Skeletal muscle tissue (tissue), 4 donors: ENCODE measurements around the gene MBOAT1. TPM values are rescaled to one million over a fixed set of nuclear protein-coding genes. Genes with fewer than 3 reads are reported as not detected.
"Not testable (repeated sequence)": the region's sequence is repeated elsewhere in the genome, so short reads cannot be mapped to it uniquely, and the experiment has no call there.

Experiments used
- H3K27ac ChIP-seq: one replicate; pipeline ENCODE4 v1.7.0; 2013; ENCODE audit warnings: mild to moderate bottlenecking, low read depth, low read length, inconsistent platforms
- H3K27me3 ChIP-seq, 3 donors: one replicate each; pipeline ENCODE4 v1.7.0; 2013; ENCODE audit warnings: low read length in 3 of 3; ENCODE audit not compliant: control insufficient read depth in 3 of 3, insufficient read depth in 3 of 3
- H3K36me3 ChIP-seq, 3 donors: one replicate each; pipeline ENCODE4 v1.7.0; 2013; ENCODE audit warnings: low read length in 3 of 3; ENCODE audit not compliant: control insufficient read depth in 3 of 3, insufficient read depth in 3 of 3
- H3K4me1 ChIP-seq, 3 donors: one replicate each; pipeline ENCODE4 v1.7.0; 2013; ENCODE audit warnings: low read length in 3 of 3, mild to moderate bottlenecking in 3 of 3; ENCODE audit not compliant: control insufficient read depth in 3 of 3, insufficient read depth in 3 of 3
- H3K4me3 ChIP-seq, 3 donors: one replicate each; pipeline ENCODE4 v1.7.0; 2013; ENCODE audit warnings: low read length in 3 of 3
- H3K9ac ChIP-seq, 3 donors: one replicate each; pipeline ENCODE4 v1.7.0; 2013; ENCODE audit warnings: low read length in 3 of 3, mild to moderate bottlenecking in 3 of 3, moderate library complexity in 2 of 3, low read depth in 1 of 3
- H3K9me3 ChIP-seq, 3 donors: one replicate each; pipeline ENCODE4 v1.7.0; 2013; ENCODE audit warnings: low read length in 3 of 3; ENCODE audit not compliant: control insufficient read depth in 3 of 3
- total RNA-seq: library from RNA; depleted of rRNA; stranded (reverse); fragments of >200 nt; gene quantifications from one replicate; pipeline ENCODE4 v1.2.3, GENCODE V29; 2014
- donor health status: Osteomylitis.

Gene MBOAT1
- total RNA-seq, 1 donor from 2014 or later: 8.9 TPM

- H3K4me1 ChIP-seq, H3K4me3 ChIP-seq, H3K9ac ChIP-seq: not testable (repeated sequence)
Measured at GRCh38 chr6:20244807-20245681, 32.8 kb upstream of the MBOAT1 start.

GRCh38 chr6:20243288-20243687 is 31.0 kb upstream of the MBOAT1 start:
- Histone ChIP-seq H3K27me3 (no peaks in the 10 kb centered on the region), H3K27ac (no peak overlapping the region), H3K4me1 (no peaks in the 10 kb centered on the region)

More at GRCh38 chr6:20244807-20245681, 32.8 kb upstream of the MBOAT1 start:
- not testable (repeated sequence) for H3K36me3 ChIP-seq, H3K27me3 ChIP-seq, H3K27ac ChIP-seq, H3K9me3 ChIP-seq

GRCh38 chr6:20242397-20242796 is 30.1 kb upstream of the MBOAT1 start:
- Histone ChIP-seq H3K36me3 (no peaks in the 10 kb centered on the region), H3K9me3 (no peaks in the 10 kb centered on the region), H3K4me3 (no peak overlapping the region)

More at GRCh38 chr6:20243288-20243687, 31.0 kb upstream of the MBOAT1 start:
- no peak overlapping the region for H3K9ac ChIP-seq
- no peak overlapping the region for H3K4me3 ChIP-seq
- H3K9me3 ChIP-seq: no peaks in the 10 kb centered on the region
- no peaks in the 10 kb centered on the region for H3K36me3 ChIP-seq

GRCh38 chr6:20241102-20241501 is 28.8 kb upstream of the MBOAT1 start:
- no peak overlapping the region for H3K4me3 ChIP-seq
- no peak overlapping the region for H3K27ac ChIP-seq
- no peaks in the 10 kb centered on the region for H3K36me3 ChIP-seq
- no peaks in the 10 kb centered on the region for H3K27me3 ChIP-seq
- no peaks in the 10 kb centered on the region for H3K4me1 ChIP-seq
- no peak overlapping the region for H3K9ac ChIP-seq
- H3K9me3 ChIP-seq: no peaks in the 10 kb centered on the region

More at GRCh38 chr6:20242397-20242796, 30.1 kb upstream of the MBOAT1 start:
- Histone ChIP-seq H3K4me1 (no peaks in the 10 kb centered on the region), H3K27ac (no peak overlapping the region), H3K27me3 (no peaks in the 10 kb centered on the region), H3K9ac (no peak overlapping the region)

GRCh38 chr6:20238688-20239587 is 26.7 kb upstream of the MBOAT1 start:
- Histone ChIP-seq H3K4me1 (no peaks in the 10 kb centered on the region), H3K36me3 (no peaks in the 10 kb centered on the region), H3K9me3 (no peaks in the 10 kb centered on the region), H3K9ac (no peak overlapping the region), H3K27ac (no peak overlapping the region), H3K4me3 (no peak overlapping the region), H3K27me3 (no peaks in the 10 kb centered on the region)

GRCh38 chr6:20237677-20238460 is 25.6 kb upstream of the MBOAT1 start:
- no peak overlapping the region for H3K4me3 ChIP-seq
- no peak overlapping the region for H3K9ac ChIP-seq
- no peak overlapping the region for H3K27ac ChIP-seq
- no peaks in the 10 kb centered on the region for H3K4me1 ChIP-seq
- H3K9me3 ChIP-seq: no peaks in the 10 kb centered on the region
- no peaks in the 10 kb centered on the region for H3K27me3 ChIP-seq
- no peaks in the 10 kb centered on the region for H3K36me3 ChIP-seq

GRCh38 chr6:20236909-20237600 is 24.8 kb upstream of the MBOAT1 start:
- Histone ChIP-seq H3K27ac (no peak overlapping the region), H3K4me1 (no peaks in the 10 kb centered on the region), H3K4me3 (no peak overlapping the region), H3K9ac (no peak overlapping the region), H3K36me3 (no peaks in the 10 kb centered on the region), H3K27me3 (no peaks in the 10 kb centered on the region), H3K9me3 (no peaks in the 10 kb centered on the region)

GRCh38 chr6:20236344-20236743 is 24.1 kb upstream of the MBOAT1 start:
- H3K27ac ChIP-seq: no peak overlapping the region
- no peaks in the 10 kb centered on the region for H3K9me3 ChIP-seq
- H3K4me3 ChIP-seq: no peak overlapping the region
- no peaks in the 10 kb centered on the region for H3K36me3 ChIP-seq
- no peaks in the 10 kb centered on the region for H3K4me1 ChIP-seq
- no peaks in the 10 kb centered on the region for H3K27me3 ChIP-seq
- no peak overlapping the region for H3K9ac ChIP-seq

- Histone ChIP-seq H3K4me1 (no peaks in the 10 kb centered on the region), H3K9ac (no peak overlapping the region), H3K27me3 (no peaks in the 10 kb centered on the region), H3K36me3 (no peaks in the 10 kb centered on the region), H3K9me3 (no peaks in the 10 kb centered on the region), H3K4me3 (no peak overlapping the region), H3K27ac (no peak overlapping the region)
Measured at GRCh38 chr6:20235041-20235440, 22.8 kb upstream of the MBOAT1 start.
